DND-41 (cell line): ENCODE measurements around the gene FCGBP.

ENCODE experiments used
- EZH2 ChIP-seq: IDR thresholded peaks from 3 replicates; pipeline ENCODE4 v1.6.1; 2012; ENCODE audit warnings: borderline replicate concordance, low read depth, mild to moderate bottlenecking, moderate library complexity, low read length, inconsistent platforms; ENCODE audit not compliant: severe bottlenecking
- TF ChIP-seq, protein P1 (sequence below): IDR thresholded peaks from 2 replicates; pipeline ENCODE4 v1.5.1; 2012; ENCODE audit warnings: borderline replicate concordance, low read length, moderate library complexity, mild to moderate bottlenecking; ENCODE audit not compliant: poor library complexity, severe bottlenecking; ENCODE audit errors: extremely low read depth

DNA sequence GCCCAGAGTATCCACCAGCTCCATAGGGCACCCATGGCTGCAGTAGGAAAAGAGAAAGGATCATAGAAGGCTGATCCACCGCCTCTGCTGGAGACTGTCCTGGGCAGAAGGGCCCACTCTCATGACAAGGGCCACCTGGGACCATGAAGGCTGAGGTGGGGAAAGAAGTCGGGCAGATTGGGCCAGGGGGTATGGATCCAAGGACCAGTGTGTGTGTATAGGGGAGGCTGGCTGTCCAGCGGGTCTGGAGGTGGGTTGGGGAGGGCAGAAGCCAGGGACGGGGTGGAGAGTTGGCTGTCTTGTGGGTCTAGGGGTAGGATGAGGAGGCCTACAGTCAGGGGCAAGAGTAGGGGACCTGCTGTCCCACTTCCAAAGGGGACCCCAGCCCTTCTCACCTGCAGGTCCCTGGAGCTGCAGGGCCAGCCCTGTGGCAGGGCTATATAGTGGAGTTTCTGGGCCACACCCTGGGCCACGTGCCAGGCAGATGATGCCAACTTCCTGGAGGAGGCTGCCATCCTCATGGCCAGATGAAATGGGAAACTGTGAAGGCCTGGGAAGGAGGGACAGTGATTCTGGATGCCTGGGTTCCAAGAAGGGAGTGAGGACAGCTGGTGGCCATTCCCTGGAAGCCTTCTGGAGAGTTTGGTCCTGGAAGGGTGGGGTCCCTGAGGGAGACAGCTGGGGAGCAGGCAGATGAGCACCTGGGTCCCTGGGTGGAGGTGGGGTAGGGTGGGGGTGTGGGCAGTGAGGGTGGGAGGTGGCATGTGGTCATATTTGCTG, at the start of gene FCGBP:
- TF ChIP-seq, protein P1, sequence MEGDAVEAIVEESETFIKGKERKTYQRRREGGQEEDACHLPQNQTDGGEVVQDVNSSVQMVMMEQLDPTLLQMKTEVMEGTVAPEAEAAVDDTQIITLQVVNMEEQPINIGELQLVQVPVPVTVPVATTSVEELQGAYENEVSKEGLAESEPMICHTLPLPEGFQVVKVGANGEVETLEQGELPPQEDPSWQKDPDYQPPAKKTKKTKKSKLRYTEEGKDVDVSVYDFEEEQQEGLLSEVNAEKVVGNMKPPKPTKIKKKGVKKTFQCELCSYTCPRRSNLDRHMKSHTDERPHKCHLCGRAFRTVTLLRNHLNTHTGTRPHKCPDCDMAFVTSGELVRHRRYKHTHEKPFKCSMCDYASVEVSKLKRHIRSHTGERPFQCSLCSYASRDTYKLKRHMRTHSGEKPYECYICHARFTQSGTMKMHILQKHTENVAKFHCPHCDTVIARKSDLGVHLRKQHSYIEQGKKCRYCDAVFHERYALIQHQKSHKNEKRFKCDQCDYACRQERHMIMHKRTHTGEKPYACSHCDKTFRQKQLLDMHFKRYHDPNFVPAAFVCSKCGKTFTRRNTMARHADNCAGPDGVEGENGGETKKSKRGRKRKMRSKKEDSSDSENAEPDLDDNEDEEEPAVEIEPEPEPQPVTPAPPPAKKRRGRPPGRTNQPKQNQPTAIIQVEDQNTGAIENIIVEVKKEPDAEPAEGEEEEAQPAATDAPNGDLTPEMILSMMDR: no peak
- no peak for TF ChIP-seq EZH2
